HG02852 (cell line): Measurements from ENCODE around the gene NDUFS1.
"Not testable (repeated sequence)": the region's sequence is repeated elsewhere in the genome, so short reads cannot be mapped to it uniquely, and the experiment has no call there.

Source experiments
- ATAC-seq: cut with Tn5 transposase; IDR thresholded peaks from one replicate; pipeline ENCODE4 v1.9.1; 2021; ENCODE audit warnings: mild to moderate bottlenecking, moderate library complexity; ENCODE audit not compliant: unreplicated experiment

NDUFS1 gene

GRCh38 chr2:206163251-206163880 is 4.1 kb upstream of the NDUFS1 start:
- ATAC-seq: no peak

GRCh38 chr2:206162401-206162800 is 3.2 kb upstream of the NDUFS1 start:
- not testable (repeated sequence) for ATAC-seq

- no peak for ATAC-seq
Measured at GRCh38 chr2:206160807-206161179, 1.5 kb upstream of the NDUFS1 start.

- ATAC-seq: peak; percentile 48
Measured at GRCh38 chr2:206160125-206160806, 1.0 kb upstream of the NDUFS1 start.

GRCh38 chr2:206158563-206159345 is 490 bp downstream of the NDUFS1 start:
- ATAC-seq: peak; percentile 14

DNA sequence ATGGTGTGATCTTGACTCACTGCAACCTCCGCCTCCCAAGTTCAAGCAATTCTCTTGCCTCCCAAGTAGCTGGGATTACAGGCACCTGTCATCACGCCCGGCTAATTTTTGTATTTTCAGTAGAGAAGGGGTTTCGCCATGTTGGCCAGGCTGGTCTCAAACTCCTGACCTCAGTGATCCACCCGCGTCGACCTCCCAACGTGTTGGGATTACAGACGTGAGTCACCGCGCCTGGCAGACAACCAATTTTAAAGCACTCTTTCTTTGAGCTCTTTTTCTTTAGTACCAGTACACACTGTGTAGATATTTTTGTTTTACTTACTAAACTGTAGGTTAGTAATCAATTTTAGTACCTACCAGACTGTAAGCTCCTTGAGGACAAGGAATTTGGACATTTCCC is 2.2 kb downstream of the NDUFS1 start:
- not testable (repeated sequence) for ATAC-seq

- ATAC-seq: no peak
Measured at GRCh38 chr2:206154197-206154596, 5.0 kb downstream of the NDUFS1 start.

- no peak for ATAC-seq
Measured at GRCh38 chr2:206150631-206151030, 8.6 kb downstream of the NDUFS1 start.

DNA sequence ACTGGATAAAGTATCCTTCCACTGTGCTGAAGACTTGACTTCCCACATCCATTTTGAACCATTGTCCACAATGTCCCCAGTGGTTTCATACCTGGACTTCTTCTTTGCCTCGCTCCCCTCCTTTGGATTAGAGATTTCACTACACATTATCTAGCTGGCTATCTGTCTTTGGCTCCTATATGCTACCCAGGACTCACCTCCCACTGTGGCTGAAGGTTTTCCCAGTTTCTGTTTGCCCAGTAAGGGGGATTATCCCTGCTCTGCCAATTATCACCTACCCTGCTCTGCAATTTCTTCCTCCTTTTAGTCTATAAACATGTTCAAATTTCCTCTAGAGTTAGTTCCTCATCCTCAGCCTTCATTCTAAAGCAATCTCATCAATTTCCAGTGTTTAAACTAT is 9.1 kb downstream of the NDUFS1 start:
- ATAC-seq: no peak

DNA sequence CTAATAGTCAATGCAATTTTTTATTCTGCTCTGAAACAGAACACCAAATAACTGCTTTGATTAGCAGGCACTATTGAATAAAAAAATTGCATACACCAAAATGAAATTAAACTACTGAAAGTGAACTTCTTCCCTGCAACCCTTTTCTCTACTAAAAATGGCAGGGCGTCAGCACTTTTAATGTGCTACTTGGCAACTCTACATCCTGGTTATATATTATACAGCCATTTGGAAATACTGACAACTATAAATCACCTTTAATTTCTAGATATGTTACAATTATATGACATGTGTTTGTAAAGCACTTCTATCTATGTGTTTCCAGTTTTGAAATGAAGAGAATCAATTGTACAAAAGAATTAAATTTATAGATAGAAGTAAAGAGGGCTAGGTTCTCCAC is 9.9 kb downstream of the NDUFS1 start:
- ATAC-seq: no peak

GRCh38 chr2:206145665-206146064 is 13.6 kb downstream of the NDUFS1 start:
- ATAC-seq: no peak

GRCh38 chr2:206144383-206144782 is 14.9 kb downstream of the NDUFS1 start:
- no peak for ATAC-seq

DNA sequence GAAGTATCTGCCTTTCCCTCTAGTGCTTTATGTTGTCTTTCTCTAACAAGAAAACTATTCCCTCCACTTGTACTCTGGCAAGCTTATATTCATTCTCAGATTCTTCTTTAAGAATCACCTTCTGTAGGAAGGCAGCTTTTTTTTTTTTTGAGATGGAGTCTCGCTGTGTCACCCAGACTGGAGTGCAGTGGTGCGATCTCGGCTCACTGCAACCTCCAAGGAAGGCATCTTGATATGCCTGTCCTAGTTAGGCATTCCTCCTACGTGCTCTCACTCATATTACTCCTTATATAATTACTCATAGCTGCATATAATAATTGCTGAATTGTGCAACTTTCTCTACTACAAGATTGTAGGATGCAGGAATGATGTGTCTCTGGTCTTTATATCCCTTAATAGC is 15.8 kb downstream of the NDUFS1 start:
- no peak for ATAC-seq

GRCh38 chr2:206127656-206128055 is 31.6 kb downstream of the NDUFS1 start:
- ATAC-seq: no peak

DNA sequence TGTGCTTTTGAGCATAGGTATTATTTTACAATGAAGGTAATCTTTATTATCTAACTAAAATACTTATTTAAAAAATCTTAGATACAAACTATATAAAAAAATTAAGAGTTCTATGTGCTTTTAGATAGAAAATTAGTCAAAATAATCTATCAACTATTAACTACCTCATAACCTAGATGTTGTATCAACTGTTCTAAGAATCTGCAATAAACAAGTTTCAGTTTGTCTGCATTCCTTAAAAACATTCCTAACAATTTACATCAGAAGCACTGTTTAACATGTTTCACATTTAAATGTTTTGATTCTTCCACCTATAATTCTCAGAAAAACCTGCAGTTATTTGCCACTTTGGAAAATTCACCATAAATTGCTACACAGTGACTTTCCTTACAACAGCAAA is 33.3 kb downstream of the NDUFS1 start:
- no peak for ATAC-seq

GRCh38 chr2:206122569-206122968 is 36.7 kb downstream of the NDUFS1 start:
- not testable (repeated sequence) for ATAC-seq

- no peak for ATAC-seq
Measured at GRCh38 chr2:206116278-206116677, 43.0 kb downstream of the NDUFS1 start.

- no peak for ATAC-seq
Measured at GRCh38 chr2:206115026-206115578, 44.1 kb downstream of the NDUFS1 start.

DNA sequence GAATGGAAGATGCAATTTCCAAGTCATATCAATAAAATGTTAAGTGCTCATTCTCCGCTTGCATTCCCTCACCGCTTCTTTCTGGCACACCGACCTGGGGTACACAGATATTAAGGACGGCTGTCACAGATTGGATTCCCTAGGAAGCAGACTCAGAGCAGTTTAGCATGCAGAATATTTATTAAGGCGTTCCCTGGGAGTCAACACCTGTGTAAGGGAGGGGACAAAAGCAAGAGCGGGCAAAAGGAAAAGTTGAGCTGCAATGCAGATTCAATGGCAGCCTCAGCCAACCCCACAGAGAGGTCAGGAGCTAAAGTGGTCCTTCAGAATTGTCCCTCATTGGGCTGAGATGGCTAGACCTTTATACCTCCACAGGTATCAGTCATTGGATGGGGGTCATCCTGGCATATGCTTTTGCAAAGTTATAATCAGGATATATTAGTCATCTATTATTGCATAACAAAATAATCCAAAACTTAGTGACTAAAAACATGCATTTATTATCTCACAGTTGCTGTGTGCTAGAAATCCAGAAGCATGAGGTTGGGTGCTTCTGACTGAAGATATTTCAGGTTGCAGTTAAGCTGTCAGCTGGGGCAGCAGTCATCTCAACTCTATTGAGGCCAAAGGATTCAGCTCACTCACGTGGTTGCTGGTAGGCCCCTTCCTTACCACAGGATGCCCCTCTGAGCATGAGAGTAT is 46.2 kb downstream of the NDUFS1 start:
- ATAC-seq: no peak

DNA sequence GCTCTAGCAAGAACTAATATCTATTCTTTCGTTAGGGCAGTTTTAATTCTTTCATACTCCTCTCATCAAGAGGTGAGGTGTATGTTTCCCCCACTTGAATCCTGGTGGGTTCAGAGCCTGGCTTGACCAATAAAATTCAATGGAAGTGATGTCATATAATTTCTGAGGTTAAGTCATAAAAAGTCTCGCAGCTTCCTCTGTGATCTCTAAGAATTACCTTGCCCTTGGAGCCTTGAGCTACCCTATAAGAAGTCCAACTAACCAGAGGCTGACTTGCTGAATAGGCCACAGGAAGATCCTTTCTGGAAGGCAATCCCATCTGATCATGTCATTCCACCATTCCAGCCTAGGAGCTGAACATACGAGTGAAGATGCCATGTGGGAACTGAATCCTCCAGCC is 47.1 kb downstream of the NDUFS1 start:
- no peak for ATAC-seq

DNA sequence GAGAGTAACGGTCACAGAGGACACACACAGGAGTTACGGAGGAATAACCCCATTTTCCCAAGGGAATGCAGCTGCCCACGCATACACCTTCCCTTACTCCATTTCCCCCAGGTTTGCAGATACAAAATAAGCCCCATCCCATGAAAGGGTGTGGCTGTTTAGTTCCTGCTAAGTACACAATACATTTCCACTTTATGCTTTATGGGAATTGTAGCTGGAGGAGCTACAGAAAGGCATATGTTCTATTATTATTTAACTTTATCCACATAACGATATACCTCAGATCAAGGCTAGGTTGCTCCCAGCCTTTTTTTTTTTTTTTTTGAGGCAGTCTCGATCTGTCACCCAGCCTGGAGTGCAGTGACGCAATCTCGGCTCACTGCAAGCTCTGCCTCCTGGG is 50.5 kb downstream of the NDUFS1 start:
- no peak for ATAC-seq
